Common myeloid progenitor, CD34-positive (primary cell): ENCODE data around the gene PRDM16.
A peak's percentile ranks its signal among the peaks of the same experiment; 100 is the strongest.

Source experiments
- CTCF ChIA-PET: fragments of 350-600 bp; sonication (Branson Sonifier 250); formaldehyde crosslinking; loops from one replicate; lab custom pipeline; 2021; ENCODE audit warnings: antibody characterized with exemption; lab: Charles Lee
- POLR2A ChIA-PET: fragments of 350-600 bp; sonication (Branson Sonifier 250); formaldehyde crosslinking; loops from one replicate; lab custom pipeline; 2021; ENCODE audit warnings: antibody characterized with exemption; lab: Charles Lee
- DNase-seq, 3 donors: peaks; one replicate each; pipeline versions ENCODE4 v3.0.0 to v3.0.0-alpha.2; 2013
- H3K27ac ChIP-seq, 2 experiments: 1 replicate in 1 of 2; 2 replicates in 1 of 2; pipeline ENCODE4 v1.7.0; 2013; ENCODE audit warnings: inconsistent platforms in 2 of 2, low read length in 2 of 2, mild to moderate bottlenecking in 2 of 2, low read depth in 1 of 2, moderate library complexity in 1 of 2; ENCODE audit not compliant: severe bottlenecking in 2 of 2, insufficient read depth in 1 of 2, poor library complexity in 1 of 2
- H3K27me3 ChIP-seq, 5 experiments: replicated peaks in 2 of 5; 1 replicate in 3 of 5; 2 replicates in 2 of 5; pipeline versions ENCODE4 v1.6.1 to v1.7.0; 2013; ENCODE audit warnings: low read length in 4 of 5, mild to moderate bottlenecking in 2 of 5, moderate library complexity in 2 of 5, inconsistent platforms in 1 of 5; ENCODE audit not compliant: insufficient read depth in 5 of 5, control insufficient read depth in 4 of 5
- H3K36me3 ChIP-seq, 4 experiments: 1 replicate in 2 of 4; 2 replicates in 2 of 4; pipeline versions ENCODE4 v1.6.1 to v1.7.0; 2013; ENCODE audit warnings: low read length in 3 of 4, control low read depth in 1 of 4, mild to moderate bottlenecking in 1 of 4; ENCODE audit not compliant: control insufficient read depth in 4 of 4, insufficient read depth in 4 of 4
- H3K4me1 ChIP-seq, 4 experiments: 1 replicate in 3 of 4; 2 replicates in 1 of 4; pipeline versions ENCODE4 v1.6.1 to v1.7.1; 2013; ENCODE audit warnings: low read length in 3 of 4, mild to moderate bottlenecking in 3 of 4, control low read depth in 1 of 4, inconsistent platforms in 1 of 4, moderate library complexity in 1 of 4; ENCODE audit not compliant: control insufficient read depth in 4 of 4, insufficient read depth in 4 of 4; ENCODE audit errors: control extremely low read depth in 1 of 4
- H3K4me3 ChIP-seq, 7 experiments: 1 replicate in 4 of 7; 2 replicates in 3 of 7; pipeline versions ENCODE4 v1.5.1 to v1.7.0; 2013; ENCODE audit warnings: mild to moderate bottlenecking in 7 of 7, low read length in 6 of 7, moderate library complexity in 6 of 7, inconsistent platforms in 2 of 7, low read depth in 2 of 7, control low read depth in 1 of 7; ENCODE audit not compliant: insufficient read depth in 4 of 7, control insufficient read depth in 1 of 7; ENCODE audit errors: extremely low read depth in 1 of 7
- H3K9me3 ChIP-seq, 5 experiments: 1 replicate in 4 of 5; 2 replicates in 1 of 5; pipeline versions ENCODE4 v1.6.1 to v1.7.1; 2013; ENCODE audit warnings: low read length in 4 of 5, mild to moderate bottlenecking in 2 of 5, inconsistent platforms in 1 of 5, low read depth in 1 of 5, moderate library complexity in 1 of 5; ENCODE audit not compliant: control insufficient read depth in 4 of 5, insufficient read depth in 2 of 5; ENCODE audit errors: control extremely low read depth in 1 of 5
- WGBS: methylation state at CpG from one replicate; pipeline ENCODE4 v1.1.5; 2013; ENCODE audit not compliant: insufficient coverage; 5-methylcytosine and 5-hydroxymethylcytosine counted together

Gene PRDM16

GRCh38 chr1:3215198-3216014 lies 146.4 kb downstream of the PRDM16 start:
- ChIA-PET CTCF (no interaction called here), POLR2A (no interaction called here)
- DNase-seq: peak in 1 of 3 donors; percentile 24
- WGBS: 28% methylated on average over 18 of the region's 27 CpGs
- Histone ChIP-seq H3K27ac (no peak overlapping the region), H3K9me3 (no peaks in the 10 kb centered on the region), H3K4me3 (peak overlapping the region in 2 of 7 experiments; percentile 19 to 33), H3K36me3 (no peaks in the 10 kb centered on the region), H3K27me3 (no peaks in the 10 kb centered on the region), H3K4me1 (peaks cover 0 to 34% (median 18%) of the 10 kb centered on the region in 4 experiments)

GRCh38 chr1:3216015-3216391 lies 147.0 kb downstream of the PRDM16 start:
- Histone ChIP-seq H3K4me3 (no peak overlapping the region), H3K27ac (no peak overlapping the region), H3K4me1 (peaks cover 0 to 40% (median 24%) of the 10 kb centered on the region in 4 experiments), H3K27me3 (no peaks in the 10 kb centered on the region), H3K9me3 (no peaks in the 10 kb centered on the region), H3K36me3 (no peaks in the 10 kb centered on the region)
- WGBS: 98% methylated on average over 5 of the region's 7 CpGs
- POLR2A ChIA-PET: interaction anchor here (1.7 kb wide), 1 partner anchor 9 kb away, joined by 4 read pairs; no protein-coding TSS in a partner anchor
- CTCF ChIA-PET: interaction anchor here (1.2 kb wide), 1 partner anchor 17 kb away, joined by 3 read pairs; no protein-coding TSS in a partner anchor
- no peak for DNase-seq

- H3K27me3 ChIP-seq: no peaks in the 10 kb centered on the region
- no peak overlapping the region for H3K27ac ChIP-seq
- H3K4me1 ChIP-seq: peaks cover 2 to 50% (median 35%) of the 10 kb centered on the region in 4 experiments
- H3K4me3 ChIP-seq: peak overlapping the region in 1 of 7 experiments; percentile 11
- WGBS: 97% methylated on average over 14 of the region's 15 CpGs
- H3K9me3 ChIP-seq: no peaks in the 10 kb centered on the region
- ChIA-PET POLR2A (interaction anchor here (1.7 kb wide), 1 partner anchor 10 kb away, joined by 4 read pairs; no protein-coding TSS in a partner anchor), CTCF (interaction anchor here (1.0 to 1.2 kb wide), 2 partner anchors 18 to 120 kb away, joined by 3 read pairs; no protein-coding TSS in a partner anchor)
- H3K36me3 ChIP-seq: no peaks in the 10 kb centered on the region
- DNase-seq: no peak
These were observed 148.2 kb downstream of the PRDM16 start for GRCh38 chr1:3217181-3217641.

GRCh38 chr1:3217979-3218679 lies 149.1 kb downstream of the PRDM16 start:
- Histone ChIP-seq H3K36me3 (no peaks in the 10 kb centered on the region), H3K4me1 (peaks cover 2 to 58% (median 42%) of the 10 kb centered on the region in 4 experiments), H3K9me3 (no peaks in the 10 kb centered on the region), H3K27ac (no peak overlapping the region), H3K27me3 (no peaks in the 10 kb centered on the region), H3K4me3 (peak overlapping the region in 1 of 7 experiments; percentile 14)
- DNase-seq: peak in 2 of 3 donors; percentile 31 to 32
- CTCF ChIA-PET: interaction anchor here (1.0 kb wide), 1 partner anchor 121 kb away, joined by 3 read pairs; no protein-coding TSS in a partner anchor
- 76% methylated on average over 15 of the region's 23 CpGs for WGBS
- POLR2A ChIA-PET: no interaction called here

GRCh38 chr1:3219005-3219790 lies 150.2 kb downstream of the PRDM16 start:
- ChIA-PET POLR2A (no interaction called here), CTCF (interaction anchor here (1.0 kb wide), 1 partner anchor 9 kb away, joined by 3 read pairs; no protein-coding TSS in a partner anchor)
- H3K9me3 ChIP-seq: no peaks in the 10 kb centered on the region
- WGBS: 97% methylated on average over 32 of the region's 37 CpGs
- no peak overlapping the region for H3K27ac ChIP-seq
- no peak for DNase-seq
- H3K27me3 ChIP-seq: no peaks in the 10 kb centered on the region
- H3K36me3 ChIP-seq: no peaks in the 10 kb centered on the region
- H3K4me1 ChIP-seq: peaks cover 2 to 58% (median 43%) of the 10 kb centered on the region in 4 experiments
- H3K4me3 ChIP-seq: no peak overlapping the region

- Histone ChIP-seq H3K9me3 (no peaks in the 10 kb centered on the region), H3K36me3 (no peaks in the 10 kb centered on the region), H3K4me3 (no peak overlapping the region), H3K27me3 (no peaks in the 10 kb centered on the region), H3K4me1 (peaks cover 2 to 58% (median 43%) of the 10 kb centered on the region in 4 experiments), H3K27ac (no peak overlapping the region)
- 96% methylated on average over 28 of the region's 32 CpGs for WGBS
- DNase-seq: no peak
- ChIA-PET POLR2A (no interaction called here), CTCF (interaction anchor here (1.5 kb wide), 1 partner anchor 13 kb away, joined by 4 read pairs; no protein-coding TSS in a partner anchor)
These were observed 150.9 kb downstream of the PRDM16 start for GRCh38 chr1:3219791-3220467.
